HG03025 (cell line): Measurements from ENCODE around the gene CDH4.

Experiments
- ATAC-seq: cut with Tn5 transposase; IDR thresholded peaks from one replicate; pipeline ENCODE4 v1.9.1; 2021; ENCODE audit warnings: mild to moderate bottlenecking, moderate library complexity; ENCODE audit not compliant: unreplicated experiment, low FRiP score

Gene CDH4

DNA sequence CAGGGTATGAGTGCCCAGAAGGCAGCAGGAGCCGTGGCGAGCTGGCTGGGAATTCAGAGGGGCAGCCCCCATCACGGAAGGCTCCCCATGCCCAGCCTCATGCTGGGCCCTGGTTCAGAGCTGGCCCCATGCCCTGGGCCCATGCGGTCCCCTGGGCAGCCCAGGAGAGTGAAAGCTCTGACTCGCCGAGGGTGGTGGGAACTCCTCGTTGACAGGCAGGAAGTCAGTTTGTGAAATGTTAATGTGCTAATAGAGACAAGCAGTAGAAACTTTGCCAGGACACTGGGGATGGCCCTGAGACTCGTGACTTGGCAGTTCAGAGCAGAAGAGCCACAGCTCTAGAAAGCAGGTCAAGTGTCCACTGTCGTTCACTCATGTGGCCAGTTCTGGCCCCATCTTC is 460.6 kb downstream of the CDH4 start:
- no peak for ATAC-seq

GRCh38 chr20:61718361-61719005 is 466.4 kb downstream of the CDH4 start:
- no peak for ATAC-seq

DNA sequence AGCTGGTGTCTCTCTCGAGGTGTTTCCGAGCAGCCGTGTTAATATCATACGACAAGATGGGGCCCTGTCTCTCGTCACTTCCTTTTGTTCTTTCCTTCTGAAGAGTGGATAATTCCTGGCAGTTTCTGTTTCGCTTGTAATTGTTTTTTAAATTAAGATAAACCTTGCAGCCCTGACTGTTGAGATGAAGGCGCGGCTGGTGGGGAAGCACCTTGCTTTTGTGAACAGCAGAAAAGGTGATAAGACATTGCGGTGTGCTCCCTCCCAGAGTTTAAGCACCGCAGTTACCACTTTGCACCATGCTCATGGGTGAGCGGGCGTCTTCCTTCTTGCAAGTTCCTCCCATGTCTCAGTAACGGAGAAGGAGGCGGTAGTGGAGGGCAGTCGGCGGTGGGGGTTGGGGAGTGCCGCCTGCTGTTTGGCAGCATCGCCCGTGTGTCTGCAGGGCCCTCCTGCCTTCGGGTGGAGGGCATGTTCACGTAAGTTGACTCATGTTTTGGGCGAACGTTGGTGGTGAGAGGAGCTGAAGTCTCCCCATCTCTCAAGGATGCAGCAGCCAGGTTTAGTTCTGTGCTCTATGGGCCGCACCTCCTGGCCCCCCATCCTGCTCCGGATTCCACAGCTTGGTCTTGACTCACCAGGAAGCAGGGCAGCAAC is 467.8 kb downstream of the CDH4 start:
- no peak for ATAC-seq

DNA sequence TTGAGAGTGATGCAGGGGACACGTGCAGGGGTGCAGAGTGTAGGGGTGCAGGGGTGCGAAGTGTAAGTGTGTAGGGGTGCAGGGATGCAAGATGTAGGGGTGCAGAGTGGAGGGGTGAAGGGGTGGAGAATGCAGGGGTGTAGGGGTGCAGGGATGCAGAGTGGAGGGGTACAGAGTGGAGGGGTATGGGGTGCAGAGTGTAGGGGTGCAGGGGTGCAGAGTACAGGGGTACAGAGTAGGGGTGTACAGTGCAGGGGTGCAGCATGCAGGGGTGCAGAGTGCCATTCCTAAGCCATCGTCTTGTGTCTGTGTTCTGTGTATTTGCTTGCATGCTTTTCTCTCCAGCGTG is 468.3 kb downstream of the CDH4 start:
- no peak for ATAC-seq

DNA sequence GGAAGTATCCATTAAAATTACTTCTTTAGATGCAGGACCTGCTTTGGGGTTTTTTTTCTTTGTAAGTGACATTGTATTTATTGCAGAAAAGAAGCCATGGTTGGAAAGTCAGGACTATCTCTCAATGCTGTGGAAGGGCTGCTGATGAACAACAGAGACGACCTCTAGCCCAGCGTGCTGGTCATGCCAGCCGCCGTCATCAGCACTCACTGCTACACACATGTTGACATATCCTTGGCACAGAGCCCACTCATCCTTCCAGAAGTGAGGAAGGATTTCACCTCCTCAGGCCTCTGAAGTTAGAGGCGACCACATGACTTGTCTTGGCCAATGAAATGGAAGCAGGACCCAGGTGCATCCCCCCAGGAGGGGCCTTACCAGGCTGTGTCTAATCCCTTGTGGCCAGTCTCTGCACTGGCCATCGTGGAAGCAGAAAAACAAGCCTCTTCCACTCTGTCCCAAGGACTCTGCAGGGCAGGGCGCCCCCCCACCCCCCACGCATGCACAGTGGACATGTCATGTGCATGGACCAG is 470.2 kb downstream of the CDH4 start:
- no peak for ATAC-seq

DNA sequence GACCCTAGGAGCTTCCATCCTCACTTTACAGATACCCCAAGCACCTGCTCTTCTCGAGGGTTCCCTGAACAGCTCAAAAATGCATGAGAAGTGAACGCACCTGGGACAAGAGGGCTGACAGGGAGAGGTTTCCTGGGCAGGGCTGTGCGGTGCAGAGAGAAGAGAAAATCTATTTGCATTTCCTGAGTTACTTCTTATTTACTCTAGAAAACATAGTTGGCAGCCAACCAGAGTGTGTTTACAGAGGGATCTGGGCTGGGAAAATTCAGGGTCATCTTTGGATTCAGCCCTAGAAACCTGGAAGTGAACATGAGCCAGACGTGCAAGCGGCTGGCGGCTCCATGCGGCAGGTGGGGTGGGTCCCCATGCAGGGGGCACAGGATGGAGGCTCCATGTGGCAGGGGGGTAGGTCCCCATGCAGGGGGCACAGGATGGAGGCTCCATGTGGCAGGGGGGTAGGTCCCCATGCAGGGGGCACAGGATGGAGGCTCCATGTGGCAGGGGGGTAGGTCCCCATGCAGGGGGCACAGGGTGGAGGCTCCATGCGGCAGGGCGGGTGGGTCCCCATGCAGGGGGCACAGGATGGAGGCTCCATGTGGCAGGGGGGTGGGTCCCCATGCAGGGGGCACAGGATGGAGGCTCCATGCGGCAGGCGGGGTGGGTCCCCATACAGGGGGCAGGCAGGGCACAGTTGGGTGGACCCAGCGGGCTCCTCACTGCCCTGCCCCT is 471.6 kb downstream of the CDH4 start:
- ATAC-seq: no peak

DNA sequence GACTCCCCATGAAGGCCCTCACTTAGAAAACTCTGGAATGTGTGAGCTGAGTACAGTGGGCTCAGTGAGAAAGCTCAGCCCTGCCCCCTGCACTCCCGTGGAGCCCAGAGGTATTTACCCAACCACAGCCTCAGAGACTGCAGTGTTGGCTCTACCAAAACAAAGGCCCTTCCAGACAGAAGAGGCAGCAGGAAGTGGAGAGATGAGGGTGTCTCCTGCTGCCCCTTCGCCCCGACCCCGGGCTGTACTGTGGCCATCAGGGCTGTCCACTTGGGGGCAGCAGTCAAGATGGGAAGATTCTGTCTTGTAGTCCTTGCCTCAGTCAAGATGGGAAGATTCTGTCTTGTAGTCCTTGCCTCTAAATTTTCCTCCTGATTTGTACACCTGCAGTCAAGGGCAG is 472.3 kb downstream of the CDH4 start:
- ATAC-seq: no peak

GRCh38 chr20:61725145-61725544 is 473.1 kb downstream of the CDH4 start:
- ATAC-seq: no peak

DNA sequence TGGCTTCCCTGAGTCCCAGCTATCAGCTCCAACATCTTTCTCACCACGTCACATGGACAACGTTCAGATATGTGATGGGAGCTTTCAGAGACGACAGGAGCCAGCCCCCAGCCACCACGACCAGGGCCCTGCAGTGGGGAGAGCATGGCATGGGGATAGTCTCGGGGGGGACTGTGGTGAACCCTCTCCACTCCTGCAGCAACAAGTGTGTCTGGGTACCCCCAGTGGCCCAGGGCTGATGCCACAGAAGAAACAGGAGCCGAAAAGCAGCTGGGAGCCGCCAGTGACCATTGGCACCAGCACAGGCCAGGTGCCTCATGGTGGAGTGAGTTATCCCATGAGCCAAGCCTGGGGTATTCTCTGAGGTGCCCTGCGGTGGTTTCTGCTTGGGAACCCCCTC is 473.9 kb downstream of the CDH4 start:
- ATAC-seq: no peak

- ATAC-seq: no peak
Observed at GRCh38 chr20:61726979-61727378, 474.9 kb downstream of the CDH4 start.

- ATAC-seq: no peak
Observed at GRCh38 chr20:61727761-61728160, 475.7 kb downstream of the CDH4 start.

DNA sequence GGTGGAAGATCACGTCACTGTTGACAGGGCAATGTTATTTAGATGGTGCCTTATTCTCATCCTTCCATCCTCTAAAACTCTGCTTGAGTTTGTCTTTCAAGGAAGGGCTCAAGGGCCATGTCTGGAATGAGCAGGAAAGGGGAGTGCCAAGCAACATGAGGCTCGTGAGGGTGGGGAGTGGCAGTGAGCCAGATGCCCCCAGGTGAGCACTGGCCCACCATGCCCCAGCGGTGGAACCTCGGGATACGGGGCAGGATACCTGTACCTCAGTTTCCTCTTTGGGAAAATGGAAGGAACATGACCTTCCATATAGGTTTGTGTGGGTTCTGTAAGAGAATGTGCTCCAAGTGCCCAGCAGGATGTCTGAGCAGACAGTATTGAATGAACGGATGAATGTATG is 476.3 kb downstream of the CDH4 start:
- no peak for ATAC-seq

DNA sequence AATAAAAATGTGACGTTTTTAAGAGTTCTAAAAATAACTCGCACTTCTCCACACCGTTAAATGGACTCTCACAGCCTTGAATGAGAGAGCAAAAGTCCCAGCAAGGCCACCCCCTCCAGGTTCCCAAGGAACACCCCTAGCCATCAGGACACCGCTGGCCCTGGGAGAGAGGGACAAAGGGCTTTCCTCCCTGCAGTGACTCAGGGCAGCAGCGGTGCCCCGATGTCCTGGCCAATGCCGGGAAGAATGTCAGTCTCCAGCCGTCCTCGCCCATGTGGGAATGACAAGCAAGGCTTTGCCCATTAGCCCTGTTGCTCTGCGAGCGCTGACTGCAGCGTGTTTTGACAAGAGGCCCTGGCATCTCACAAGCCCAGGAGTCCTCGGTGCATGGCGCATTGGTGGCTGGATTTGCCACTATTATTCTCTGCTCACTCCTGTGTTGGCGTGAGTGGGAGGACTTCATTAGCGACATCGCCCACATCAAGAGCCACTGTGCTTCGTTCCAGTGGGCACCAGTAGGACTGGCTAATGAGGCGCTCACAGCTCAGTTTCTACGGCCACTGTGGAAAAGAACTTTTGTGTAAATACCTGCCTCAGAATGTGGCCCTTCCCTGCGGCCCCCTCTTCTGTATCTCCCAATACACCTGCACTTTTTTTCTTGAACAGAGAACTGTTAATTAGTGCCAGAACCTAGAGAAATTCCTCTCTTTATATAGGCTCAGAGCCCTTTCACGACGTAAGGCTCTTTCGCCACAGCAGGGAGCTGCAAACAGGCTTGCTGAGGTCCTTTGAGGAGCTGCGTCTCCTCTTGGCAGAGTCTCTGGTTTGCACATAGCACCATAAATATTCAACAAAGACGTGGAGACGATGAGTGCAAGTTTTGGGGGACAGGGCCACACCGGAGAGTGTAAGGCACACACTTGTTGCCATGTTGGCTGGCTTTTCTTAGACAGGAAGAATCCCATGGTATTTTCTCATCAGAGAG is 477.0 kb downstream of the CDH4 start:
- no peak for ATAC-seq

- ATAC-seq: no peak
Observed at GRCh38 chr20:61730631-61731362, 478.7 kb downstream of the CDH4 start.

DNA sequence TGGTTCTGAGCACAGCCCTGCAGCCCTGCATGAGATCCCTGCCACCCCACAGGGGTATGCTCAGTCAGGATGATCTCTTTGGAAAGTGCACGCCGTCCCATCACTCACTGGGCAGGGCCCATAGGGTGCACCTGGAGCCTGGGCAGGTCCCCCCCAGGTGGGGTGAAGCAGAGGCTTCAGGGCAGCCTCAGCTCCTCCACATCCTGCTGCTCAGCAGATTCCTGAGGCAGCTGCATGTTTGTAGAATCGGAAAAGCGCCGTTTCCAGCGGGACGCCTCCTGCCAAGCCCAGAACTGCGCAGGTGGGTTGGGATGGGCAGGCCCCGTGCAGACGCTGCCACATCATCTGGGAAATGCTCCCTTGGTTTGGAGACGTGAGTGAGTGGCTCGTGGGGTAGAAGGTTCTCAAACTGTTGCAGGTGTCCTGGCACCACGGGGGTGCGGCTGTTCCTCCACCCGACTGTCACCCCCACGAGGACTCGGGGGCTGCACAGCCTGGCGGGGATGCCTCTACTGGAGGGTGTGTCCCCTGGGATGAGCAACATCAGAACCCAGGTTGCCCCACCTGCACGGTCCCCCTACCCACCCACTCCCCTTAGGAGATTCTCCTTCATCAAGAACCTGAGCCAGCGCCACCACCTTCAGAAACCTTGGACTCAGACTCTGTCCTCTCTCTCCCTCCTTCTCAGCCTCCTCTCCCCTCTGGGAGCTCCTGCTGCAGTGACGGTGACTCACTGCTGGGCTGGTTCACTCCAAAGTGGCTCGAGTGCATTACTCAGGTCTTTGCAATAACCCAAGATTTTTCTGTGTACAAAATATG is 479.5 kb downstream of the CDH4 start:
- no peak for ATAC-seq

GRCh38 chr20:61732511-61733210 is 480.6 kb downstream of the CDH4 start:
- no peak for ATAC-seq

DNA sequence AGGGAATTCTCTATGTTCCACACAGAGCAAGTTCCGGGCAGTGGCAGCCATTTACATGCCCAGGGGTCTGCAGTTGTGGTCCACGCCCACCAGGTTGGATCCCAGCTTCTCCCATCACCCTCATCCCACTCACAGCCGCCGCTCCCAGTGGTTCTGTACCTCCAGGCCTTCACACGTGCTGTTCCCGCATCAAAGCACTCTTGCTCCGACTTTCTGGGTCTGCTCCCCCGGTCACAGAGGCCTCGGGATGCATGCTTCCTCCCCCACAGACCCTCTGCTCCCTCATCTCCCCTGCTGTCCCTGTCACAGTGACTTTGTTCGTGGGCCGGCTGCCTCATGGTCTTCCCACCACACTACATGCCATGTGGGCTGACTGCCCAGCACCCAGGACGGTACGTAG is 481.2 kb downstream of the CDH4 start:
- ATAC-seq: no peak
